GM10847 (cell line): ENCODE measurements around the gene KCTD17.

Experiments used
- POLR2A ChIP-seq: IDR thresholded peaks from 2 replicates; pipeline ENCODE4 v1.6.1; 2011; ENCODE audit not compliant: insufficient read length; ENCODE audit errors: extremely low read depth

The KCTD17 gene

GRCh38 chr22:37111156-37111717, 59.7 kb downstream of the KCTD17 start:
- no peak for TF ChIP-seq POLR2A

GRCh38 chr22:37112084-37112728, 60.7 kb downstream of the KCTD17 start:
- TF ChIP-seq POLR2A: no peak
